Mesenchymal stem cell (in vitro differentiated cells and primary cell): Measurements from ENCODE around the gene RAP1B.
A peak's percentile ranks its signal among the peaks of the same experiment; 100 is the strongest.

Experiments
- DNase-seq: peaks from one replicate; pipeline ENCODE4 v3.0.0-alpha.2; 2013
- H2AFZ ChIP-seq: one replicate; pipeline ENCODE4 v1.6.1; 2013; ENCODE audit warnings: low read depth, mild to moderate bottlenecking, control low read depth, inconsistent platforms, low read length, moderate library complexity
- H2AK5ac ChIP-seq: 2 replicates; pipeline ENCODE4 v1.6.1; 2013; ENCODE audit warnings: low read length, moderate library complexity, mild to moderate bottlenecking, inconsistent platforms; ENCODE audit not compliant: severe bottlenecking
- H2BK120ac ChIP-seq: one replicate; pipeline ENCODE4 v1.6.1; 2013; ENCODE audit warnings: low read depth, mild to moderate bottlenecking, inconsistent platforms, low read length, moderate library complexity
- H2BK12ac ChIP-seq, 2 experiments: one replicate each; pipeline ENCODE4 v1.6.1; 2013; ENCODE audit warnings: inconsistent platforms in 2 of 2, low read length in 2 of 2, mild to moderate bottlenecking in 2 of 2, moderate library complexity in 2 of 2, control low read depth in 1 of 2
- H2BK15ac ChIP-seq: one replicate; pipeline ENCODE4 v1.6.1; 2013; ENCODE audit warnings: mild to moderate bottlenecking, low read depth, inconsistent platforms; ENCODE audit not compliant: poor library complexity, severe bottlenecking
- H2BK5ac ChIP-seq: 2 replicates; pipeline ENCODE4 v1.6.1; 2013; ENCODE audit warnings: low read depth, mild to moderate bottlenecking, low read length, control low read depth, inconsistent platforms; ENCODE audit not compliant: poor library complexity, severe bottlenecking
- H3K14ac ChIP-seq, 2 experiments: one replicate each; pipeline ENCODE4 v1.6.1; 2013; ENCODE audit warnings: inconsistent platforms in 2 of 2, low read length in 2 of 2, control low read depth in 1 of 2, mild to moderate bottlenecking in 1 of 2, moderate library complexity in 1 of 2
- H3K18ac ChIP-seq, 2 experiments: one replicate each; pipeline ENCODE4 v1.6.1; 2013; ENCODE audit warnings: inconsistent platforms in 2 of 2, low read length in 2 of 2, control low read depth in 1 of 2, low read depth in 1 of 2, mild to moderate bottlenecking in 1 of 2
- H3K23ac ChIP-seq, 2 experiments: one replicate each; pipeline ENCODE4 v1.6.1; 2013; ENCODE audit warnings: inconsistent platforms in 2 of 2, low read length in 2 of 2, mild to moderate bottlenecking in 2 of 2, moderate library complexity in 2 of 2, control low read depth in 1 of 2
- H3K27ac ChIP-seq: 2 replicates; pipeline ENCODE4 v1.5.1; 2013; ENCODE audit warnings: mild to moderate bottlenecking, moderate library complexity, low read length, control low read depth, inconsistent platforms; ENCODE audit not compliant: poor library complexity, severe bottlenecking
- H3K27me3 ChIP-seq, 2 experiments: 2 replicates each; pipeline versions ENCODE4 v1.6.1 to v1.7.0; 2013; ENCODE audit warnings: low read length in 2 of 2, mild to moderate bottlenecking in 2 of 2, moderate library complexity in 2 of 2, control low read depth in 1 of 2, inconsistent platforms in 1 of 2; ENCODE audit not compliant: control insufficient read depth in 1 of 2, insufficient read depth in 1 of 2
- H3K36me3 ChIP-seq, 2 experiments: 2 replicates each; pipeline versions ENCODE4 v1.6.1 to v1.7.0; 2013; ENCODE audit warnings: low read length in 2 of 2, control low read depth in 1 of 2, inconsistent platforms in 1 of 2, low read depth in 1 of 2, mild to moderate bottlenecking in 1 of 2; ENCODE audit not compliant: insufficient read depth in 2 of 2, control insufficient read depth in 1 of 2
- H3K4ac ChIP-seq, 2 experiments: one replicate each; pipeline ENCODE4 v1.6.1; 2013; ENCODE audit warnings: inconsistent platforms in 2 of 2, low read length in 2 of 2, mild to moderate bottlenecking in 2 of 2, moderate library complexity in 2 of 2, control low read depth in 1 of 2, low read depth in 1 of 2
- H3K4me1 ChIP-seq: 2 replicates; pipeline ENCODE4 v1.6.1; 2013; ENCODE audit warnings: low read depth, low read length, control low read depth; ENCODE audit not compliant: control insufficient read depth, insufficient read depth
- H3K4me2 ChIP-seq: 2 replicates; pipeline ENCODE4 v1.6.1; 2013; ENCODE audit warnings: low read length, mild to moderate bottlenecking, inconsistent platforms; ENCODE audit not compliant: poor library complexity, severe bottlenecking
- H3K4me3 ChIP-seq, 2 experiments: 2 replicates each; pipeline versions ENCODE4 v1.5.1 to v1.7.0; 2013; ENCODE audit warnings: low read length in 2 of 2, mild to moderate bottlenecking in 2 of 2, control low read depth in 1 of 2, low read depth in 1 of 2; ENCODE audit not compliant: insufficient read depth in 1 of 2
- H3K79me1 ChIP-seq: replicated peaks from 2 replicates; pipeline ENCODE4 v1.6.1; 2013; ENCODE audit warnings: mild to moderate bottlenecking, control low read depth, low read length, inconsistent platforms; ENCODE audit not compliant: poor library complexity, severe bottlenecking
- H3K9ac ChIP-seq: 2 replicates; pipeline ENCODE4 v1.7.0; 2013; ENCODE audit warnings: mild to moderate bottlenecking, low read length, moderate library complexity
- H3K9me3 ChIP-seq: 2 replicates; pipeline ENCODE4 v1.7.0; 2013; ENCODE audit warnings: mild to moderate bottlenecking, low read length; ENCODE audit not compliant: control insufficient read depth
- H4K8ac ChIP-seq: one replicate; pipeline ENCODE4 v1.6.1; 2013; ENCODE audit warnings: inconsistent platforms, mild to moderate bottlenecking, low read length, moderate library complexity
- H4K91ac ChIP-seq: one replicate; pipeline ENCODE4 v1.6.1; 2013; ENCODE audit warnings: mild to moderate bottlenecking, low read length, inconsistent platforms
- WGBS: methylation state at CpG from one replicate; pipeline ENCODE4 v1.1.7; 2013; ENCODE audit warnings: mixed read lengths; 5-methylcytosine and 5-hydroxymethylcytosine counted together

RAP1B gene

DNA sequence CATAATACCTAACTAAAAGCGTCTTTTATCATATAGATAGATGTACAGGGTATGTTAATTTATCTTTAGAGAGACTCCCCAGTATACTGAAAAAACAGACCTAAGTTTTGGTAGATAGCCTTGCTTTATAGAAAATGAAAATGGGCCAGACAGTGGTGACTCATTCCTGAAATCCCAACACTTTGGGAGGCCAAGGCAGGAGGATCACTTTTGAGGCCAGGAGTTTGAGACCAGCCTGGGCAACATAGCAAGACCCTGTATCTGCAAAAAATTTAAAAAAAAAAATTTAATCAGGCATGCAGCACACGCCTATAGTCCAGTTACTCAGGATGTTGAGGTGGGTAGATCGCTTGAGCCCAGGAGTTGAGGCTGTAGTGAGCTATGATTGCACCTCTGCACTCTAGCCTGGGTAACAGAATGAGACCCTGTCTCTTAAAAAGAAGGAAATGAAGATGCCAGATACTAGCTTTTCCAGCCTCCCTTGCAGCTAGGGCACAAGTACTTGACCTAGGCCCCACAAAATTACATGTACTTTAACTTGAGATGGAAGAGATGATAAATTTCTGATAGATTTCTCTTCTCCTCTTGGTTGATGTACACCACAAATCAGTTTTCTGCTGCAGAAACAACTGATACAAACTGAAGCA is 17.1 kb downstream of the RAP1B start:
- WGBS: 100% methylated on average over 2 of the region's 3 CpGs
- H2AK5ac ChIP-seq: no peak overlapping the region
- H3K9me3 ChIP-seq: peaks cover 8% of the 10 kb centered on the region
- DNase-seq: no peak
- H3K4me2 ChIP-seq: no peak overlapping the region
- peak overlapping the region in 1 of 2 experiments; percentile 19 for H3K4me3 ChIP-seq
- H2BK120ac ChIP-seq: no peak overlapping the region
- H3K14ac ChIP-seq: no peak overlapping the region
- no peak overlapping the region for H3K27ac ChIP-seq
- H2BK12ac ChIP-seq: no peak overlapping the region
- no peak overlapping the region for H2BK15ac ChIP-seq
- no peak overlapping the region for H4K8ac ChIP-seq
- peaks cover 3% of the 10 kb centered on the region for H3K79me1 ChIP-seq
- H3K4ac ChIP-seq: no peak overlapping the region
- no peak overlapping the region for H4K91ac ChIP-seq
- no peaks in the 10 kb centered on the region for H3K27me3 ChIP-seq
- no peak overlapping the region for H3K23ac ChIP-seq
- H3K9ac ChIP-seq: no peak overlapping the region
- H2AFZ ChIP-seq: no peak overlapping the region
- no peak overlapping the region for H3K18ac ChIP-seq
- peaks cover 5% of the 10 kb centered on the region for H3K4me1 ChIP-seq
- H3K36me3 ChIP-seq: peaks cover 15 to 44% of the 10 kb centered on the region in 2 experiments
- H2BK5ac ChIP-seq: no peak overlapping the region

- no peak for DNase-seq
- H3K36me3 ChIP-seq: peaks cover 15 to 44% of the 10 kb centered on the region in 2 experiments
- H3K27me3 ChIP-seq: no peaks in the 10 kb centered on the region
- no peak overlapping the region for H3K23ac ChIP-seq
- H3K4ac ChIP-seq: no peak overlapping the region
- no peak overlapping the region for H4K8ac ChIP-seq
- no peak overlapping the region for H2BK12ac ChIP-seq
- H3K27ac ChIP-seq: no peak overlapping the region
- H3K9ac ChIP-seq: no peak overlapping the region
- H3K4me1 ChIP-seq: peaks cover 5% of the 10 kb centered on the region
- H2BK5ac ChIP-seq: no peak overlapping the region
- H3K4me2 ChIP-seq: no peak overlapping the region
- H2BK15ac ChIP-seq: no peak overlapping the region
- peaks cover 8% of the 10 kb centered on the region for H3K9me3 ChIP-seq
- no peak overlapping the region for H3K4me3 ChIP-seq
- no peak overlapping the region for H2AK5ac ChIP-seq
- peaks cover 3% of the 10 kb centered on the region for H3K79me1 ChIP-seq
- no peak overlapping the region for H2BK120ac ChIP-seq
- no peak overlapping the region for H4K91ac ChIP-seq
- H3K18ac ChIP-seq: no peak overlapping the region
- no peak overlapping the region for H2AFZ ChIP-seq
- no peak overlapping the region for H3K14ac ChIP-seq
Measured at GRCh38 chr12:68628698-68629097, 18.0 kb downstream of the RAP1B start.

DNA sequence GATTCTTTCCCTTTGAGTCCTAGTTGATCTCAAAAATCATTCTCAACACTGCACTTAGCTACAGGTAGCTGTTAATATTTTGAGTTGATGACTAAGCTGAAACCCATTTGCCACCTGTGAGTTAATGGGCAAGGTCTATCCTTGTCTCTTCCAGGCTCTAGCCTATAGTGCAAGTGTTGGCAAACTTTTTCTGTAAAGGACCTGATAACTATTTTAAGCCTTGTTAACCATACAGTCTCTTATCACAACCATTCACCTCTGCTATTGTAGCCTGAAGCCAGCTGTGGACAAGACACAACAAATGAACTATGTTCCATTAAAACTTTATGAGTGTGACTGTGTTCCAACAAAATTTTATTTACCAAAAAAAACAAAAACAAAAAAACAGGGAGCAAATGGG is 19.4 kb downstream of the RAP1B start:
- Histone ChIP-seq H3K27me3 (no peaks in the 10 kb centered on the region), H2BK15ac (no peak overlapping the region), H3K9me3 (peaks cover 8% of the 10 kb centered on the region), H4K91ac (no peak overlapping the region), H2AK5ac (no peak overlapping the region), H3K4me1 (peaks cover 3% of the 10 kb centered on the region), H3K18ac (no peak overlapping the region), H3K27ac (no peak overlapping the region), H3K79me1 (peaks cover 3% of the 10 kb centered on the region), H2BK5ac (no peak overlapping the region), H2BK120ac (no peak overlapping the region), H3K4ac (no peak overlapping the region), H2BK12ac (no peak overlapping the region), H3K14ac (no peak overlapping the region), H2AFZ (no peak overlapping the region), H3K36me3 (peaks cover 15 to 38% of the 10 kb centered on the region in 2 experiments), H3K23ac (no peak overlapping the region), H3K4me3 (no peak overlapping the region), H3K4me2 (no peak overlapping the region), H4K8ac (no peak overlapping the region), H3K9ac (no peak overlapping the region)
- no peak for DNase-seq

DNA sequence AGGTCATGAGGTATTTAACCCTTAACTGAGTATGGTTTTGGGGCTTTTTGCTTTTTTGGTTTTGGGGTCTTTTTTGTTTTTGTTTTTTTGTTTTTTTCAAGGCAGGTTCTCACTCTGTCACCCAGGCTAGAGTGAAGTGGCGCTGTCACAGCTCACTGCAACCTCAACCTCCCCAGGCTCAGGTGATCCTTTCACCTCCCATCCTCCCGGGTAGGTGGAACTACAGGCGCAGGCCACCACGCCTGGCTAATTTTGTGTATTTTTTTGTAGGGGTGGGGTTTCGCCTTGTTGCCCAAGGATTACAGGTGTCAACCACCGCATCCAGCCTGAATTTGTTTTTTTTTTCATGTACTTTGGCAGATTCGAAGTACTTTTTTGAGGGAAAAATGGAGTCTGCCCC is 19.9 kb downstream of the RAP1B start:
- Histone ChIP-seq H3K27ac (no peak overlapping the region), H2BK5ac (no peak overlapping the region), H2BK15ac (no peak overlapping the region), H3K9ac (no peak overlapping the region), H3K79me1 (peaks cover 3% of the 10 kb centered on the region), H2AK5ac (no peak overlapping the region), H4K8ac (no peak overlapping the region), H3K9me3 (peaks cover 8% of the 10 kb centered on the region), H2AFZ (no peak overlapping the region), H3K27me3 (no peaks in the 10 kb centered on the region), H3K23ac (no peak overlapping the region), H3K4ac (no peak overlapping the region), H3K4me2 (no peak overlapping the region), H2BK12ac (no peak overlapping the region), H3K4me3 (no peak overlapping the region), H4K91ac (no peak overlapping the region), H2BK120ac (no peak overlapping the region), H3K36me3 (peaks cover 15 to 36% of the 10 kb centered on the region in 2 experiments), H3K18ac (no peak overlapping the region), H3K14ac (no peak overlapping the region), H3K4me1 (peaks cover 2% of the 10 kb centered on the region)
- 96% methylated on average over 7 of the region's 7 CpGs for WGBS
- no peak for DNase-seq
